ENCODE measurements around the gene OTUD5. TPM values are rescaled to one million over a fixed set of nuclear protein-coding genes. Genes with fewer than 3 reads are reported as not detected.

Gene OTUD5
- total RNA-seq, 1 donor from 2014 or later: 30.8 TPM

DNA sequence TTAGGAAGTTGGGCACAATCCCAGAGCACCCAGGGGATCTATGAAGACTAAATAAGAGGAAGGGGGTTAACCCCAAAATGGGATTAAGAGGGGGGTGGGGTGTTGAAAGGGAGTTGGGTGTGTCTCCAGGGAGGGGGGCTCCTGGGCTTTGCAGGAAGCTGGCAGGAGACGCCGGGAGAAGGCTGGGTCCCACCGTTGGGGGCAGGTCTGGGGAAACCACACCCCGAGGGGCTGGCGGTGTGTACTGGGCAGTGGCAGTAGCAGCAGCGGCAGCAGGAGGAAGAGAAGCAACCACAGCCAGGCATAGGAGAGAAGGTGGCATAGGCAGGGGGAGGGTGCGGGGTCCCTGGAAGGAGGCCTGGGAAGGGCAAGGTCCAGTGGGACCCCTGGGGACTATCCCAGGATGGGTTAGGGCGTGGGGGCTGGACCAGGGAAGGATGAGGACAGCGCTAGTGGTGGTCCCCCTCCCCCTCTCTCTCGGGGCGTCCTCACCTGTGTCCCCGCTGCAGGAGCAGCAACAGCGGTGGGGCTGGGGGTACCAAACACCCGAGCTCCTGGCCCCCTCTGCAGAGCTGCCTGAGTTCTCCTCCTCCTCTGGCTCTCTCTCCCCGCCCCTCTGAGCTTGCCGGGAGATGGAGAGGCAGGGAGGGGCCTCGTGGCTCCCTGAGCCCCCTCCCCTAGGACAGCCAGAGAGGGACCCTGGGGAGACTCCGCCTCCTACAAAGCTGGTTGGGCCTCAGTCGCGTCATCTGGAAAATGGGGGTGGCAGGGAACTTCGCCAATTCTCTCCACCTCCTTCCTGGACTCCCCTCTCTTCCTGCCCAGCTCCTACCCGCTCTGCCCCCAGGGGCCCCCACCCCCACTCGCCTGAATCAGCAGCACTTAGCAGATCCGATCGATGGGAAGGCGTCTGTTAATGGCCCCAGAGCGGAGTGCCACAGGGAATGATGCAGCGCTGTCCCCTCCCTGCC, 14.1 kb upstream of the OTUD5 start, which contains the start of gene KCND1:
Gene KCND1, minus strand, starts transcription at position 596 of the 971 bp plus-strand sequence. CDS start 1,573 bp downstream, outside the sequence.
- DNase-seq: peak; percentile 24

DNA sequence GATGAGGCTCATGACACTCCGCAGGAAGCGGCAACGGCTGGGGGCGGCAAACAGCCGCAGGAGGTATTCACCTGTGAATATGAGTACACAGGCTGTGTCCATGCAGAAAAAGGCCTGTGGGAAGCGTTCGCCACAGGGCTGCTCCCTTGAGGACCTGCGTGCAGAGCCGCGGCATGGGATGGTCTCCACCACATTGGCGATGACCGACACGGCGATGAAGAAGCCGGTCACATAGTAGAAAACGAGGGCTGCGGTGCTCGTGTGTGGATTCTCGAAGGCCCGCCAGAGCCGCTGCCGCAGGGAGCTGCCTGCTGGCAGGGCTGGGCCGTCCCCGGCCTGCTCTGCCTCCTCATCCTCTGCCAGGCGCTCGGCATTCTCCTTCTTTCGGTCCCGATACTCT, 12.1 kb upstream of the OTUD5 start:
- no peak for DNase-seq

GRCh38 chrX:48968377-48968776, 11.0 kb upstream of the OTUD5 start:
- DNase-seq: no peak

GRCh38 chrX:48966796-48967579, 9.6 kb upstream of the OTUD5 start:
- no peak for DNase-seq

GRCh38 chrX:48965959-48966358, 8.6 kb upstream of the OTUD5 start:
- no peak for DNase-seq

DNA sequence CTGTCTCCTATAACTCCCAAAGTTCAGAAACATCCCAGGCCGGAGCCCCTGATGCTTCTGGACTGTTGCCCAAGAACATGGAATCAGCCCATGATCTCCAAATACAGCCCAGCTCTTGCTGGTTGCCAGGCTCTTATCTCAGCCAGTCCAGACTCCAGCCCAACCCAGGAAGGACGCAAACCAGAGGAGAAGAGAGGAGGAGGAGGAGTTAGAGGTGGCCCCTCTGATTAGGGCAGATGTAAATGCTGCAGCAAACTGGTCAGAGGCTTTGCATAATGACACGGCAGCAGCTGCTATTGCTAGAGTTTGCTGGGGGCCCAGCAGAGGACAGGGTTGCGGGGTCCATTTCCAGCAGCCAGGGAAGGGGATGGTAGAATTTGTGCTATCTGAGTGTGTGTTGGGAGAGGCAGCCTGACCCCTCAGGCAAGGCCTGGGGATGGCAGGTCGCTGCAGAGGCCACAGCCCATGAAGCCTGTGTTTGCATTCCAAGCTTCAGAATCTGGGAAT, 4.2 kb upstream of the OTUD5 start:
- DNase-seq: peak; percentile 25

- DNase-seq: no peak
Measured at GRCh38 chrX:48960291-48960690, 2.9 kb upstream of the OTUD5 start.

GRCh38 chrX:48958635-48959094, 1.3 kb upstream of the OTUD5 start:
- DNase-seq: peak; percentile 59

DNA sequence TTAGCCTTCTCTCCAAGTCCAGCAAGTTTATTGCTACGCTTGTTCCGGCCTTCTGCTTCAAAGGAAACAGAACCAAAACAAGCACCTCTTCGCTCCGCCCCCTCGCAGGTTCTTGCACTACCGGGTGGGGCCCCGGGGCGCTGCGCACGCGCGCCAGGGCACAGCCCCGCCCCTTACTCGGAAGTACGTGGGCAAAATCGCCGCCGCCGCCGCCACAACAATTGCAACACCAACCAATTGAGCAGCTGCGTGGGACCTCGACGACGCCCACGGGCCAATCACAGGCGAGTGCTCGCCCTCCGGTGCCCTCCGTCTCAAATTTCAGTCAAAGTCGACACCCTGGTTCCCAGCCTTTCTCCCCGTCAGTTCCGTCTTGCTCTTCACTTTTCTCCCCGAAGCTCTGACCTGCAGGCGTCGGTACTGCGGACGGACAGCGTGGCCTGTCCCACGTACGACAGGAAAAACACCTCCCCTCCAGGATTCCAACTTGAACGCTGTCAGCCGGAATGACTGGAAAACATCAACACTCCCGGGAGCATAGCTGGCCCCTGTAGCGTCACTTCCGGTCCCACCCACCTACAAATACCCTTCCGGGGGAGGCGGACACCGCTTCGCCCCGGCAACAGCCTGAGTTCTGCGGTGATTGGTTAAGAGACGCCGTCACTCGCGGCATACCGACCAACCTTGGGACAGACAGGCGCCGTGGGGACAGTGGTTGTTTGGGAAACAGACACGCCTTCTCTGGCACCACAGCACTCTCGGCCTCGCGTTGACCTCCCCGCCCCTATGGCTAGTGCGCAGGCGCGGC, 624 bp upstream of the OTUD5 start:
- peak; percentile 98 for DNase-seq

DNA sequence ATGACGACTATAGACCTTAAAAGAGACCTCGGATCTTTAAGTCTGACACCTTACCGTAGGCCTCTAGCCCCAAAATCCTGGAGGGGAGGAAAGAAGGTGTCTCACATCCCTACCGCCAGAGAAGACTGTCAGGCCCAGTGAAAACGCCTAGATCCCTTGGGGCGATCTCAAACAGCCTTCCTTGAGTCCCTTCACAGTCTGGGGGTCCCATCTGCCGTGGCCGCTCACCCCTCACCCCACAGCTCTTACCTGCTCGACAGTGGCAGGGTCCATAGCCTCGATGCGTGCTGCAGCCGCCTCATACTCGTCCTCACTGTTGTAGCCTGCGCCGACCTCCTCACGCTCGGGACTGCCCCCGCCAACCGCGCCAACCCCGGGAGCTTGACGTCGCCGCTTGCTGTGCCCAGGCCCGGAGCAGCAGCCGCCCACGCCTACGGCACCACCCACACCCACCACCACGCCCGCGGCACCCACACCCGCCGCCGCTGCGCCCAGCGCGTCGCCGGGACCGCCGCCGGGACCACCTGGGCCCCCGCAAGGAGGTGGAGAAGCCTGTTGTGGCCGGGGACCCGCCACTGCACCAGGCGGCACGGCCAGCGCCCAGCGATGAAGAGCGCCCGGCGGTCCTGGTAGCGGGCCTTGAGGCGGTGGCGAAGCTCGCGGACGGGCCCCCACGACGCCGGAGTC, 536 bp downstream of the OTUD5 start:
- no peak for DNase-seq

GRCh38 chrX:48948589-48948988, 8.8 kb downstream of the OTUD5 start:
- no peak for DNase-seq

GRCh38 chrX:48945517-48946348, 11.7 kb downstream of the OTUD5 start:
- DNase-seq: peak; percentile 48

DNA sequence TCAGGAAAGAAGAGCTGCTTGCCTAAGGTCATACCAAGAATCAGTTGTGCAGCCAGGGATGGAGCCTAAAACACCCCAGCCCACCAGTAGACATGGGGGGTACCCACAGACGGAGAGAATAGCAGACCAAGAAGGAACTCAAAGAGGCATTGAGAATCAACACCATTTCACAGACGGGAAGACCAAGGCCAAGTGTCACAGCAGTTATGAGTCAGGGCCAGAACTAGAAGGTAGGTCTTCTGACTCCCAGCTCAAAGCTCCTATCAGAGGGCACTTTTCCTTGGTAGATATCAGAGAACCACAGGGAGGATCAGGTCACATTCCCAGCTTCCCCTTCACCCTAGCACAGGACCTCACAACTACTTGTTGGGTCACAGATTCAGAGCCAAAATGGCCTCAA, 14.5 kb downstream of the OTUD5 start:
- DNase-seq: no peak

DNA sequence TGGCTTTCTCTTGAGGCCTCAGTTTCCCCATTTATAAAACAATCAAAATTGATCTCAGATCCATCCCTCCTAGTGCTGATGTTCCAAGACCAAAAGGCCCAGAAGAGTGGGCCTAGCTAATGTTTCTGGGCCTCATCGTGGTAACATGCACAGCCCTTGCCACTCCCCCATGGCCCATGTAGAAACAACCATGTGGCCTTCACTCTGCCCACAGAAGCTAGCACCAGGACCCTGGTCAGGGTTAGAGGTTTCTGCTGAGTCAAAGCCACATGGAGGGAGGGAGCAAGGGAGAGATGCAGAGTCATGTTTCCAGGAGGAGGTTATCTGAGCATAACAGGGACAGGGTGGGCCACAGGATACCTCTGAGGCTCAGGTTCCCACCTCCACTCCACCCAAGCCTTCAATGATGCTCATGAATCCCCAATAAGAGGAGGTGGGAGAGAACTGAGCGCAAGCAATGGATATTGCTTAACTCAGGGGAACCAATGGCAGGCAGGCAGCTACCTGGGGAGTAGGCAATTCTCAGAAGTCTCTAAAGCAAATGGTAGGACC, 16.9 kb downstream of the OTUD5 start:
- no peak for DNase-seq

- no peak for DNase-seq
Measured at GRCh38 chrX:48939524-48940228, 17.7 kb downstream of the OTUD5 start.

GRCh38 chrX:48938721-48939425, 18.5 kb downstream of the OTUD5 start:
- DNase-seq: no peak

DNA sequence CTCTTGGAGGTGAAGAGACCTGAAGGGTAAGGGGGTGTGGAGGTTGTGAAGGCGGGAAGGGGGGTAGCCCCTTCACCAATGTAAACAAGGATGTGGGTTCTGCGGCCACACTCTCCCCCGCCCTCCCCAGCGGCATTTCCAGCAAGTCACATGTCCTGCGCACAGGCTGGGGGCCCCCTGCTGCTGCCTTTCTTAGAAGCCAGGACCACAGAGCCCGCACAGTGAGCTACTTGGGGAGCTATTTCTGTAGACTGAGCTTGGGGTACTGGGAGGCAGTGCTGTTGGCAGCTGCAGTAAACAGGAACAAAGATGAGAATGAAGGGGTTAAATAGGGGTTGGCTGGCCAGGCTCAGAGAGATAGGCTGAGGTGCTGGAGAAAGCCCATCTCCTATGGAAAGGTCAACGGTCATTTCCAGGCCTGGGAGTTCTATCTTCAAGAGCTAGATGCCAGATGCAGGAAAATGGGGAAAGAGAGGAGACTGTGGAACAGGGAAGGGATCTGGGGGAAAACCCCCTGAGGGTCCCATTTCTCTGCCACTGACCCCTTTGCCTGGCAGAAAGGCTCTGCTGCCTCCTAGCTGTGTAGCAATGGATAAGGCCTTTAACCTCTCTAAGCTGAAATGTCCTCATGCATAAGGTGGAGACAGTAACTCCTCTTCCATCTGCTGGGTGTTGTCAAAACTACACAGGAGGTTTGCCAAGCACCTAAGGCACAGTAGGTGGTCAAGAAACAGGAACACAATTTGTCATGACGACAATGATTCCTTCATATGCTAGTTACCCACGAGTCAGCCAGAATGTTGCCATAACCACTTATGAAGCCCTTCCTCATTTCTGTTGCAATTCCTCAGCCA, 20.1 kb downstream of the OTUD5 start:
- no peak for DNase-seq

Data from tongue (tissue), 2 donors.